NCI-H460 (cell line): ENCODE results near the gene GRK5. TPM values are rescaled to one million over a fixed set of nuclear protein-coding genes. Genes with fewer than 3 reads are reported as not detected.

Experiments used
- DNase-seq: peaks from one replicate; pipeline ENCODE4 v3.0.0-alpha.2; 2016; ENCODE audit warnings: low read depth; ENCODE audit errors: extremely low read depth
- total RNA-seq: library from RNA; depleted of rRNA; stranded (reverse); fragments of >200 nt; shearing (Covaris generic); gene quantifications from 2 replicates; pipeline ENCODE4 v1.2.3, GENCODE V29; 2014

GRK5 gene
- total RNA-seq, 1 experiment from 2014 or later: 0.79 TPM

- DNase-seq: no peak
Observed at GRCh38 chr10:119395280-119396007, 188.1 kb downstream of the GRK5 start.

- no peak for DNase-seq
Observed at GRCh38 chr10:119396008-119396708, 188.8 kb downstream of the GRK5 start.

- no peak for DNase-seq
Observed at GRCh38 chr10:119396709-119397071, 189.3 kb downstream of the GRK5 start.

GRCh38 chr10:119397416-119397815 is 190.0 kb downstream of the GRK5 start:
- DNase-seq: no peak

- DNase-seq: no peak
Observed at GRCh38 chr10:119398996-119399395, 191.6 kb downstream of the GRK5 start.

- DNase-seq: no peak
Observed at GRCh38 chr10:119399466-119399865, 192.1 kb downstream of the GRK5 start.

GRCh38 chr10:119401671-119402395 is 194.5 kb downstream of the GRK5 start:
- peak; percentile 7 for DNase-seq

- no peak for DNase-seq
Observed at GRCh38 chr10:119403921-119404320, 196.6 kb downstream of the GRK5 start.

- no peak for DNase-seq
Observed at GRCh38 chr10:119404719-119405519, 197.5 kb downstream of the GRK5 start.

GRCh38 chr10:119405520-119405807 is 198.1 kb downstream of the GRK5 start:
- no peak for DNase-seq

GRCh38 chr10:119406137-119406536 is 198.8 kb downstream of the GRK5 start:
- no peak for DNase-seq

- DNase-seq: no peak
Observed at GRCh38 chr10:119406601-119407253, 199.4 kb downstream of the GRK5 start.

- DNase-seq: no peak
Observed at GRCh38 chr10:119407254-119407777, 199.9 kb downstream of the GRK5 start.

- DNase-seq: no peak
Observed at GRCh38 chr10:119408072-119408471, 200.7 kb downstream of the GRK5 start.

GRCh38 chr10:119408969-119409371 is 201.6 kb downstream of the GRK5 start:
- no peak for DNase-seq

- no peak for DNase-seq
Observed at GRCh38 chr10:119409385-119409784, 202.0 kb downstream of the GRK5 start.

- no peak for DNase-seq
Observed at GRCh38 chr10:119409906-119410305, 202.5 kb downstream of the GRK5 start.

GRCh38 chr10:119410361-119411116 is 203.2 kb downstream of the GRK5 start:
- DNase-seq: no peak

GRCh38 chr10:119412244-119413092 is 205.1 kb downstream of the GRK5 start:
- no peak for DNase-seq
